ENCODE measurements around the gene TGFB2. TPM values are rescaled to one million over a fixed set of nuclear protein-coding genes. Genes with fewer than 3 reads are reported as not detected.
A peak's percentile ranks its signal among the peaks of the same experiment; 100 is the strongest.

The TGFB2 gene
- total RNA-seq, 1 experiment from 2014 or later, result 0.34 TPM

DNA sequence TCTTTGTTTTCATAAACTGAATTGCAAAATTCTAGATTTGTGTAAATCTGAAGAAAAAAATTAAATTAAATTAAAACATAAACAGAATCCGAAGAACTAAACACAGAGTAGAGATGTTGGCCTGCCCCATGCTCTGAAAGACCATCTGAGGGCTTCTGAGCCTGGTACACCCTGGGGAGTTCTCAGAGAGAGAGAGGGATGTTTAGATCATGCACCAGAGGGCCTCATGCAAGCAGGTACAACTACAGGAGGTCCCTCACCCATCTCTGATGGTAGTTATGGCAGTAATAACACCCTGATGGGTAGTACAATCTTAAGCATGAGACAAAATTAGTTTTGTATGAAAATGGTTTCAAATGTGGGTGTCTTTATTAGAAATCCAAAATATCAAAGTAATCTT is 127.7 kb downstream of the TGFB2 start:
- ATAC-seq, result no peak
- ChIA-PET RAD21 (ENCODE audit: low non-redundant PET in 1 of 2, low total read pairs in 2 of 2, uncharacterized antibody in 2 of 2, unreplicated experiment in 2 of 2) (no interaction called here), POLR2A (no interaction called here), CTCF (no interaction called here)
- Histone ChIP-seq H3K4me2 (ENCODE audit: low read length) (no peak overlapping the region), H3K4me1 (ENCODE audit: control insufficient read depth in 1 of 2, insufficient read depth in 2 of 2, low read length in 2 of 2) (peaks cover 0 to 10% of the 10 kb centered on the region in 2 experiments; a peak in 2 of 4 replicates), H3K27me3 (ENCODE audit: insufficient read depth, low read length) (no peaks in the 10 kb centered on the region), H3K9me3 (ENCODE audit: control insufficient read depth in 1 of 2, insufficient read depth in 1 of 2, low read depth in 1 of 2, low read length in 2 of 2) (no peaks in the 10 kb centered on the region), H3K9me2 (ENCODE audit: insufficient read depth) (no peaks in the 10 kb centered on the region), H3K27ac (ENCODE audit: low read depth, low read length) (no peak overlapping the region), H3K36me3 (ENCODE audit: control insufficient read depth in 1 of 2, insufficient read depth in 2 of 2, low read length in 2 of 2) (no peaks in the 10 kb centered on the region), H3K9ac (ENCODE audit: low read length) (no peak overlapping the region), H2AFZ (ENCODE audit: low read depth, low read length, poor library complexity, severe bottlenecking) (peak overlapping the region; percentile 23), H4K20me1 (ENCODE audit: insufficient read depth) (no peaks in the 10 kb centered on the region), H3K79me2 (ENCODE audit: insufficient read depth, low read length) (no peaks in the 10 kb centered on the region), H3K4me3 (replicated peaks in 1 of 2; ENCODE audit: low read depth in 1 of 2, low read length in 2 of 2) (no peak overlapping the region)
- TF ChIP-seq RAD21 (IDR thresholded peaks at IDR 0.05; ENCODE audit: low read depth), result 0 out of 2 replicates have a peak, but pooled peaks have one; percentile 8
- TF ChIP-seq ELF1 (IDR thresholded peaks at IDR 0.05; ENCODE audit: borderline replicate concordance, low read depth), result no peak
- no TSS peak for BruUV-seq (replicated peaks)
- intact Hi-C loops (cut with micrococcal nuclease), result no loop called here
- DNase-seq (ENCODE audit: low read depth, low spot score), result no peak

DNA sequence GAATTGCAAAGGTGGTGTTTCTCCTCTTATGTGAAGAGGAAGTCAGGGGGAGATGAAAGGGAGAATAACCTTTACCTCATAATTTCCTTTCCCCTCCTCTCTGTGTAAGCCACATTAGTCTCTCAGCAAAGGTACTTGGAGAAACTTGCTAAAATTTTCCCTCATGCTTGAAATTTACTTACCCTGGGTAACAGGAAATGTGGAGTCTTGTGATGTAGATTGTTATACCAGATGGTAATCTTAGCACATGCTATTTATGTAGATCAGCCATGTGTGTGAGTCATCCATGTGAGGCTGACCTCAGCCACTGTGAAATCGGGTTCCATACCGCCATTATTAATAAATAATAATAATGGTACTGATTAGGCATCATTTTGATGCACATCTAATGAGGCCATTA is 128.4 kb downstream of the TGFB2 start:
- Histone ChIP-seq H3K9me2 (ENCODE audit: insufficient read depth) (no peaks in the 10 kb centered on the region), H2AFZ (ENCODE audit: low read depth, low read length, poor library complexity, severe bottlenecking) (peak overlapping the region; percentile 23), H4K20me1 (ENCODE audit: insufficient read depth) (no peaks in the 10 kb centered on the region), H3K4me1 (ENCODE audit: control insufficient read depth in 1 of 2, insufficient read depth in 2 of 2, low read length in 2 of 2) (peaks cover 0 to 10% of the 10 kb centered on the region in 2 experiments; a peak in 2 of 4 replicates), H3K4me3 (replicated peaks in 1 of 2; ENCODE audit: low read depth in 1 of 2, low read length in 2 of 2) (no peak overlapping the region), H3K27ac (ENCODE audit: low read depth, low read length) (no peak overlapping the region), H3K79me2 (ENCODE audit: insufficient read depth, low read length) (no peaks in the 10 kb centered on the region), H3K4me2 (ENCODE audit: low read length) (no peak overlapping the region), H3K36me3 (ENCODE audit: control insufficient read depth in 1 of 2, insufficient read depth in 2 of 2, low read length in 2 of 2) (no peaks in the 10 kb centered on the region), H3K9ac (ENCODE audit: low read length) (no peak overlapping the region), H3K27me3 (ENCODE audit: insufficient read depth, low read length) (no peaks in the 10 kb centered on the region), H3K9me3 (ENCODE audit: control insufficient read depth in 1 of 2, insufficient read depth in 1 of 2, low read depth in 1 of 2, low read length in 2 of 2) (no peaks in the 10 kb centered on the region)
- BruUV-seq (replicated peaks), result no TSS peak
- no peak for DNase-seq (ENCODE audit: low read depth, low spot score)
- RAD21 ChIA-PET (ENCODE audit: low non-redundant PET in 1 of 2, low total read pairs in 2 of 2, uncharacterized antibody in 2 of 2, unreplicated experiment in 2 of 2), result no interaction called here
- TF ChIP-seq REST (IDR thresholded peaks at IDR 0.05; ENCODE audit: low read depth) (no peak), SIN3A (IDR thresholded peaks at IDR 0.05; ENCODE audit: low read depth) (no peak), CEBPB (IDR thresholded peaks at IDR 0.05; ENCODE audit: low read depth) (no peak), MAX (IDR thresholded peaks at IDR 0.05) (no peak), CBX3 (IDR thresholded peaks at IDR 0.05; ENCODE audit: low read depth) (no peak)
- POLR2A ChIA-PET, result no interaction called here
- no peak for ATAC-seq
- CTCF ChIA-PET, result no interaction called here
- intact Hi-C loops (cut with micrococcal nuclease), result no loop called here
